ENCODE data around the gene BET1.

DNA sequence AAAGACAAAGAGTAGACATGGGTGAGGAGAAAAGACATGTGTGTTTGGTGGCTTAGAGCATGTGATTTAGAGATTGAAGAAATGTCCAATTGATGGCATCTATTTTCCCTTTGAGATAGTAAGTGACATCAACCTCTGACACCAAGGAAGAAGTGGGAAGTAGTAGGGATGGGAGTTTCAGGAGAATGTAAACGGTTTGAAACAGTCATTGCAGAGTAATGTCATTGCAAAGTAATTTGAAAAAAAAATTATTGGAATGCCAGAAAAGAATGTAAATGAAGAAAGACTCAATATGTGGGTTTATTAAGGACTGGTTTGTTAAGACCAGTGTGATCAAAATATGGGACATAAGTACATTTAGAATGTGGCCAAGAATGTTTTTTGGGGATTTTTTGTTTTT lies 56.0 kb downstream of the BET1 start:
- no peak for TF ChIP-seq JUND (IDR thresholded peaks at IDR 0.05)
- TF ChIP-seq TCF7L2 (IDR thresholded peaks at IDR 0.05; ENCODE audit: borderline replicate concordance, extremely low read depth, insufficient read depth, insufficient read length) = no peak
- TF ChIP-seq CTCF (IDR thresholded peaks at IDR 0.05 in 2 of 3, conservative IDR thresholded peaks at IDR 0.05 in 1 of 3; ENCODE audit: borderline replicate concordance in 1 of 3, insufficient read depth in 1 of 3, low read depth in 2 of 3, low read length in 2 of 3) = no peak
- TF ChIP-seq POLR2A (IDR thresholded peaks at IDR 0.05; ENCODE audit: borderline replicate concordance, extremely low read depth, insufficient read depth, insufficient read length) = no peak
- TF ChIP-seq SP1 (IDR thresholded peaks at IDR 0.05; ENCODE audit: low read depth) = no peak
- no peak for TF ChIP-seq EZH2 (IDR thresholded peaks at IDR 0.05)
- no peak for TF ChIP-seq ZFX (IDR thresholded peaks at IDR 0.05)
- no peak for TF ChIP-seq POLR2AphosphoS5 (IDR thresholded peaks at IDR 0.05; ENCODE audit: low read depth, low read length)
- TF ChIP-seq ZBTB33 (IDR thresholded peaks at IDR 0.05; ENCODE audit: extremely low read depth, insufficient replicate concordance, low read length) = no peak
- TF ChIP-seq CEBPB (IDR thresholded peaks at IDR 0.05; ENCODE audit: low read depth) = no peak
- TF ChIP-seq, protein P1, sequence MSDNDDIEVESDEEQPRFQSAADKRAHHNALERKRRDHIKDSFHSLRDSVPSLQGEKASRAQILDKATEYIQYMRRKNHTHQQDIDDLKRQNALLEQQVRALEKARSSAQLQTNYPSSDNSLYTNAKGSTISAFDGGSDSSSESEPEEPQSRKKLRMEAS (IDR thresholded peaks at IDR 0.05) = no peak

Measured in HCT116 (cell line).